Mammary epithelial cell (primary cell): Measurements from ENCODE around the gene SMAD6.

Source experiments
- CTCF ChIP-seq, 2 donors: IDR thresholded peaks in 1 of 2; conservative IDR thresholded peaks in 1 of 2; 2 replicates each; pipeline ENCODE4 v1.5.1; 2011 to 2012; ENCODE audit warnings: inconsistent platforms in 2 of 2, low read length in 2 of 2, mild to moderate bottlenecking in 2 of 2, control low read depth in 1 of 2, low read depth in 1 of 2; ENCODE audit not compliant: insufficient read depth in 1 of 2; ENCODE audit errors: extremely low read depth in 1 of 2
- EZH2 ChIP-seq: IDR thresholded peaks from 2 replicates; pipeline ENCODE4 v1.6.1; 2012; ENCODE audit warnings: low read length, inconsistent platforms, borderline replicate concordance

- no peak for TF ChIP-seq CTCF (conservative IDR thresholded peaks at IDR 0.05 in 1 of 2, IDR thresholded peaks at IDR 0.05 in 1 of 2; ENCODE audit: extremely low read depth in 1 of 2, insufficient read depth in 1 of 2, low read depth in 1 of 2, low read length in 2 of 2)
- TF ChIP-seq EZH2: no peak
These were observed 119.3 kb downstream of the SMAD6 start for GRCh38 chr15:66821307-66821706.
